CD14-positive monocyte (primary cell): ENCODE data around the gene POC5. TPM values are rescaled to one million over a fixed set of nuclear protein-coding genes. Genes with fewer than 3 reads are reported as not detected.

ENCODE experiments used
- DNase-seq, 3 donors: peaks; one replicate each; pipeline ENCODE4 v3.0.0-alpha.2; 2011 to 2022
- H2AFZ ChIP-seq: 2 replicates; pipeline ENCODE4 v1.6.0; 2012; ENCODE audit warnings: mild to moderate bottlenecking, low read depth, low read length, inconsistent platforms; ENCODE audit not compliant: insufficient read depth, poor library complexity, severe bottlenecking
- H3K27ac ChIP-seq, 2 donors: 1 replicate in 1 of 2; 2 replicates in 1 of 2; pipeline ENCODE4 v1.5.1; 2012 to 2013; ENCODE audit warnings: low read length in 2 of 2, control low read depth in 1 of 2, inconsistent platforms in 1 of 2, low read depth in 1 of 2, mild to moderate bottlenecking in 1 of 2
- H3K27me3 ChIP-seq, 2 donors: one replicate each; pipeline versions ENCODE4 v1.6.0 to v1.6.1; 2011 to 2013; ENCODE audit warnings: low read length in 2 of 2; ENCODE audit not compliant: control insufficient read depth in 2 of 2, insufficient read depth in 2 of 2
- H3K36me3 ChIP-seq, 2 donors: replicated peaks in 1 of 2; 1 replicate in 1 of 2; 2 replicates in 1 of 2; pipeline versions ENCODE4 v1.5.1 to v1.6.1; 2012 to 2013; ENCODE audit warnings: low read length in 2 of 2, control low read depth in 1 of 2, inconsistent platforms in 1 of 2, mild to moderate bottlenecking in 1 of 2; ENCODE audit not compliant: insufficient read depth in 2 of 2, control insufficient read depth in 1 of 2
- H3K4me1 ChIP-seq, 2 donors: 1 replicate in 1 of 2; 2 replicates in 1 of 2; pipeline versions ENCODE4 v1.5.1 to v1.6.1; 2012 to 2013; ENCODE audit warnings: low read length in 2 of 2, control low read depth in 1 of 2, inconsistent platforms in 1 of 2, mild to moderate bottlenecking in 1 of 2, moderate library complexity in 1 of 2; ENCODE audit not compliant: insufficient read depth in 2 of 2, control insufficient read depth in 1 of 2
- H3K4me2 ChIP-seq: replicated peaks from 2 replicates; pipeline ENCODE3; 2012; ENCODE audit warnings: low read length, moderate library complexity, mild to moderate bottlenecking; ENCODE audit not compliant: poor library complexity, severe bottlenecking; ENCODE audit errors: extremely low read depth
- H3K4me3 ChIP-seq, 3 experiments: fragments of 200-600 bp in 1 of 3; sonication (generic) in 1 of 3; replicated peaks in 1 of 3; 1 replicate in 2 of 3; 2 replicates in 1 of 3; pipeline ENCODE4 v1.5.1; 2011 to 2013; ENCODE audit warnings: low read length in 3 of 3, mild to moderate bottlenecking in 3 of 3, control low read depth in 2 of 3, low read depth in 2 of 3, inconsistent platforms in 1 of 3, moderate library complexity in 1 of 3
- H3K79me2 ChIP-seq: 2 replicates; pipeline ENCODE4 v1.6.0; 2012; ENCODE audit warnings: mild to moderate bottlenecking, control low read depth, inconsistent platforms, low read length, moderate library complexity; ENCODE audit not compliant: insufficient read depth
- H3K9ac ChIP-seq: 2 replicates; pipeline ENCODE4 v1.6.0; 2017; ENCODE audit warnings: low read length, mild to moderate bottlenecking; ENCODE audit not compliant: insufficient read depth, poor library complexity, severe bottlenecking
- H3K9me3 ChIP-seq, 2 donors: replicated peaks in 1 of 2; 1 replicate in 1 of 2; 2 replicates in 1 of 2; pipeline versions ENCODE4 v1.5.1 to v1.6.1; 2012 to 2013; ENCODE audit warnings: low read length in 2 of 2, control low read depth in 1 of 2; ENCODE audit not compliant: control insufficient read depth in 1 of 2, insufficient read depth in 1 of 2
- H4K20me1 ChIP-seq: 2 replicates; pipeline ENCODE4 v1.6.0; 2012; ENCODE audit warnings: mild to moderate bottlenecking, low read length, control low read depth, moderate library complexity; ENCODE audit not compliant: insufficient read depth
- H3K27ac Mint-ChIP-seq, 7 donors: one replicate each; pipeline ENCODE4 v1.8.0; 2020; ENCODE audit warnings: mild to moderate bottlenecking in 7 of 7, mixed read lengths in 7 of 7, moderate library complexity in 6 of 7, inconsistent platforms in 2 of 7
- H3K27me3 Mint-ChIP-seq, 3 donors: one replicate each; pipeline ENCODE4 v1.8.0; 2021 to 2022; ENCODE audit warnings: low read depth in 3 of 3, mild to moderate bottlenecking in 3 of 3, mixed read lengths in 3 of 3, moderate library complexity in 3 of 3, inconsistent platforms in 1 of 3
- H3K36me3 Mint-ChIP-seq, 2 donors: one replicate each; pipeline ENCODE4 v1.8.0; 2020; ENCODE audit warnings: mixed read lengths in 2 of 2, inconsistent platforms in 1 of 2, mild to moderate bottlenecking in 1 of 2
- H3K4me1 Mint-ChIP-seq: one replicate; pipeline ENCODE4 v1.8.0; 2020; ENCODE audit warnings: mild to moderate bottlenecking, mixed read lengths
- H3K4me3 Mint-ChIP-seq, 2 donors: one replicate each; pipeline ENCODE4 v1.8.0; 2020; ENCODE audit warnings: mild to moderate bottlenecking in 2 of 2, mixed read lengths in 2 of 2, moderate library complexity in 1 of 2
- H3K9me3 Mint-ChIP-seq, 7 donors: one replicate each; pipeline ENCODE4 v1.8.0; 2020 to 2022; ENCODE audit warnings: mixed read lengths in 7 of 7, mild to moderate bottlenecking in 6 of 7, moderate library complexity in 6 of 7, inconsistent platforms in 2 of 7
- CTCF ChIP-seq: fragments of 200-600 bp; IDR thresholded peaks from one replicate; pipeline ENCODE4 v1.8.0; 2022; ENCODE audit warnings: antibody characterized with exemption, mild to moderate bottlenecking
- WGBS: methylation state at CpG from one replicate; pipeline ENCODE4 v1.1.5; 2013; ENCODE audit warnings: missing lambda C conversion rate; ENCODE audit not compliant: insufficient coverage; 5-methylcytosine and 5-hydroxymethylcytosine counted together
- intact Hi-C, 2 donors: fragments of 100-400 bp; cut with micrococcal nuclease; formaldehyde crosslinking; loops; one replicate each; pipeline versions ENCODE4 v1.15.0 to v1.15.1; 2023
- polyA plus RNA-seq, 3 donors: library from polyadenylated mRNA; depleted of rRNA in 1 of 3; unstranded in 2 of 3; stranded (reverse) in 1 of 3; fragments of 300-500 nt in 2 of 3; fragments of >200 nt in 1 of 3; fragmentation: Illumina TruSeq in 2 of 3; gene quantifications; 1 replicate in 2 of 3; 2 replicates in 1 of 3; pipeline ENCODE4 v1.2.3, GENCODE V29; 2012 to 2021

Gene POC5
- polyA plus RNA-seq, 3 donors = 4.3 to 13.5 (median 5.5) TPM

- Histone ChIP-seq H3K9ac (no peak overlapping the region), H2AFZ (no peak overlapping the region), H3K36me3 (no peaks in the 10 kb centered on the region), H3K27me3 (peaks cover 0 to 2% of the 10 kb centered on the region in 2 donors), H3K79me2 (no peaks in the 10 kb centered on the region), H3K4me1 (no peaks in the 10 kb centered on the region), H3K27ac (no peak overlapping the region), H3K9me3 (no peaks in the 10 kb centered on the region), H3K4me2 (no peak overlapping the region), H4K20me1 (no peaks in the 10 kb centered on the region), H3K4me3 (no peak overlapping the region)
- DNase-seq = no peak
- H3K27ac Mint-ChIP-seq = no peak overlapping the region
- no peaks in the 10 kb centered on the region for H3K36me3 Mint-ChIP-seq
- peaks cover 2 to 7% (median 3%) of the 10 kb centered on the region in 7 donors for H3K9me3 Mint-ChIP-seq
- no peak overlapping the region for H3K4me3 Mint-ChIP-seq
- no peaks in the 10 kb centered on the region for H3K4me1 Mint-ChIP-seq
- intact Hi-C loops = no loop called here
- WGBS = no CpG with 5 or more reads among the region's 3 CpGs
- no peak for TF ChIP-seq CTCF
- peaks cover 0 to 4% (median 2%) of the 10 kb centered on the region in 3 donors for H3K27me3 Mint-ChIP-seq
Measured at GRCh38 chr5:75744355-75744754, 27.1 kb upstream of the POC5 start.

DNA sequence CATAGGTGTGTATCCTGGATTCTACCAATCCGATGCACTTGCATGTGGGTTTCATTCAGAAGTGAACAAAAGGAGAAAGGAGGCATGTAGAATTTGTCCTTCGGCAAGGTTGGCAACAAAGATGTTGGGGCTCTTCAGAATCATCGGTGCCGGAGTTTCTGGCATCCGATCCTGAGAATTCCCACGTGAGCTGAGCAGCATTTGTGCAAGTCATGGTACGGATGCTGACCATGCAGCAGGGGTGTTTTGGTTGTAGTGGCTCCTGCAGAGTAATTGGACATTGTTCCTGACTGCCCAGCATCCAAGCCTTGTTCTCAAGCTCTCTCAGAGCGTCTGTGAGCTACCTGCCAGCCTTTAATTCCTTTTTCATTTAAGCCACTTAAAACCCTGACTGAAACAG lies 19.0 kb upstream of the POC5 start:
- H3K27me3 Mint-ChIP-seq = peaks cover 0 to 4% (median 3%) of the 10 kb centered on the region in 3 donors
- H4K20me1 ChIP-seq = no peaks in the 10 kb centered on the region
- no peaks in the 10 kb centered on the region for H3K79me2 ChIP-seq
- no peaks in the 10 kb centered on the region for H3K36me3 Mint-ChIP-seq
- H3K4me1 ChIP-seq = no peaks in the 10 kb centered on the region
- H3K4me3 Mint-ChIP-seq = no peak overlapping the region
- no peak overlapping the region for H3K27ac ChIP-seq
- peaks cover 3% of the 10 kb centered on the region in 2 donors for H3K9me3 ChIP-seq
- H3K9me3 Mint-ChIP-seq = peaks cover 0 to 13% (median 5%) of the 10 kb centered on the region in 7 donors
- H3K4me1 Mint-ChIP-seq = no peaks in the 10 kb centered on the region
- H3K4me2 ChIP-seq = no peak overlapping the region
- intact Hi-C loops = no loop called here
- H3K4me3 ChIP-seq = no peak overlapping the region
- H3K9ac ChIP-seq = no peak overlapping the region
- no peak overlapping the region for H2AFZ ChIP-seq
- no peaks in the 10 kb centered on the region for H3K27me3 ChIP-seq
- TF ChIP-seq CTCF = no peak
- H3K27ac Mint-ChIP-seq = no peak overlapping the region
- H3K36me3 ChIP-seq = no peaks in the 10 kb centered on the region
- 91% methylated on average over 6 of the region's 8 CpGs for WGBS
- no peak for DNase-seq
